ENCODE results near the gene RGS12.

The RGS12 gene

GRCh38 chr4:3332498-3332897 is 39.7 kb downstream of the RGS12 start:
- H3K4me3 ChIP-seq (ENCODE audit: low read depth, low read length) = no peak overlapping the region
- DNase-seq (ENCODE audit: low read depth) = no peak
- TF ChIP-seq CTCF (IDR thresholded peaks at IDR 0.05; ENCODE audit: control insufficient read depth, extremely low read depth, insufficient read depth) = no peak

GRCh38 chr4:3334316-3334715 is 41.5 kb downstream of the RGS12 start:
- no peak overlapping the region for H3K4me3 ChIP-seq (ENCODE audit: low read depth, low read length)
- DNase-seq (ENCODE audit: low read depth) = no peak
- TF ChIP-seq CTCF (IDR thresholded peaks at IDR 0.05; ENCODE audit: control insufficient read depth, extremely low read depth, insufficient read depth) = no peak

- DNase-seq (ENCODE audit: low read depth) = no peak
- TF ChIP-seq CTCF (IDR thresholded peaks at IDR 0.05; ENCODE audit: control insufficient read depth, extremely low read depth, insufficient read depth) = no peak
- no peak overlapping the region for H3K4me3 ChIP-seq (ENCODE audit: low read depth, low read length)
Measured at GRCh38 chr4:3335385-3335784, 42.6 kb downstream of the RGS12 start.

- H3K4me3 ChIP-seq (ENCODE audit: low read depth, low read length) = no peak overlapping the region
- no peak for TF ChIP-seq CTCF (IDR thresholded peaks at IDR 0.05; ENCODE audit: control insufficient read depth, extremely low read depth, insufficient read depth)
- DNase-seq (ENCODE audit: low read depth) = no peak
Measured at GRCh38 chr4:3335982-3336381, 43.2 kb downstream of the RGS12 start.

GRCh38 chr4:3336382-3337356 is 43.8 kb downstream of the RGS12 start:
- DNase-seq (ENCODE audit: low read depth) = no peak
- no peak for TF ChIP-seq CTCF (IDR thresholded peaks at IDR 0.05; ENCODE audit: control insufficient read depth, extremely low read depth, insufficient read depth)

GRCh38 chr4:3337357-3337732 is 44.5 kb downstream of the RGS12 start:
- no peak overlapping the region for H3K4me3 ChIP-seq (ENCODE audit: low read depth, low read length)
- DNase-seq (ENCODE audit: low read depth) = no peak
- no peak for TF ChIP-seq CTCF (IDR thresholded peaks at IDR 0.05; ENCODE audit: control insufficient read depth, extremely low read depth, insufficient read depth)

More at GRCh38 chr4:3336382-3337356, 43.8 kb downstream of the RGS12 start:
- H3K4me3 ChIP-seq (ENCODE audit: low read depth, low read length) = no peak overlapping the region

All from LNCaP clone FGC (cell line).